GM19372 (cell line): ENCODE measurements around the gene ITGAE.
A peak's percentile ranks its signal among the peaks of the same experiment; 100 is the strongest.
"Not testable (repeated sequence)": the region's sequence is repeated elsewhere in the genome, so short reads cannot be mapped to it uniquely, and the experiment has no call there.

ENCODE experiments used
- ATAC-seq: cut with Tn5 transposase; IDR thresholded peaks from one replicate; pipeline ENCODE4 v1.9.1; 2021; ENCODE audit warnings: mild to moderate bottlenecking, low read depth, moderate library complexity; ENCODE audit not compliant: unreplicated experiment

Gene ITGAE

GRCh38 chr17:3796822-3797170 is 4.2 kb downstream of the ITGAE start:
- ATAC-seq, result peak; percentile 31

GRCh38 chr17:3796110-3796821 is 4.7 kb downstream of the ITGAE start:
- peak; percentile 69 for ATAC-seq

GRCh38 chr17:3795390-3796102 is 5.4 kb downstream of the ITGAE start:
- ATAC-seq, result no peak

DNA sequence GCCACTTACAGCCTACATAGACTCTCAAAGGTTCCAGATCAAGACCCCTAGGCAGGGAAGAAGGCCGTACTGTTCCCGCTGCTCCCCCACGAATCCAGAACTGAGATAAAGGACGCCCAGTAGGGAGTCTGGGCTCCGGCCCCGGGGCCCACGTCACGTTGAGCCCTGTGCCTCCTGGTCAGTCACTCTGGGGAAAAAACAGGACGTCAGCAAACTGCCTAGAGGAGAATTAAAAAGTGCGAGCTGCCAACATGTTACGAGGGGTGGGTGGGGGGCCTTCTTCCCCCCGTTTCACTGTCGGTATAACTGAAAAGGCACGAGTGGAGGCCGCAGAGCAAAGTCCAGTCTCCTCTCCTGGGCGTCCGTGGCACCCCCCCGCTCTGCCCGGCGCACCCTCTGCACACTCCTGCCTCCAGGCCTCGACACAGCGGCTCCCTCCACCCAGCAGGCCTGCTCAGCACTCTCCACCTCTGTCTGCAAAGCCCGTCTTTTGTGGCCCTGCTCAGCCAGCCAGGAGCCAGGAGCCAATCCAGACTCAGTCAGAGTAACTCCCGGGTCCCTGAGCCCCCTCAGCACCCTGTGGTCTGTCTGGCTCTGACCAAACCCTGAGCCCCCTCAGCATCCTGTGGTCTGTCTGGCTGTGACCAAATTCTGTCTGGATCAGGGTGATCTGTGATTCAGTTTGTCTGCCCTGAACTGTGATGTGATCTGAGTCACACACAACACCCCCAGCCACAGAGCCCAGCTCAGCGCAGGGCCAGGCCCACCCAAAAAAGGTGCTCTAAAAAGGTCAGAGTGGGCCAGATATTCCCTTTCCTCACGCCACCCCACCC is 6.2 kb downstream of the ITGAE start:
- no peak for ATAC-seq

DNA sequence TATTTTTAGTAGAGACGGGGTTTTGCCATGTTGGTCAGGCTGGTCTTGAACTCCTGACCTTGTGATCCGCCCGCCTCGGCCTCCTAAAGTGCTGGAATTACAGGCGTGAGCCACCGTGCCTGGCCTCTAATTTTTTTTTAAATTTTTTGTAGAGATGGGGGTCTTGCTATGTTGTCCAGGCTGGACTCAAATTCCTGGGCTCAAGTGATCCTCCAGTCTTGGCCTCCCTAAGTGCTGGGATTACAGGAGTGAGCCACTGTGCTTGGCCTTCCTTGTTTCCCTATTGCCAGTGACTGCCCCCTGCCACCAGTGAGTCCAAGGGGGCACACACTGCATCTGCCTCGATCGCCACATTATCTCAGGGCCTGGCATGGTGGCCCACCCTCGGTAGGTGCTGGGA is 6.8 kb downstream of the ITGAE start:
- ATAC-seq, result not testable (repeated sequence)

GRCh38 chr17:3793258-3793657 is 7.7 kb downstream of the ITGAE start:
- not testable (repeated sequence) for ATAC-seq

GRCh38 chr17:3792481-3792880 is 8.5 kb downstream of the ITGAE start:
- no peak for ATAC-seq

DNA sequence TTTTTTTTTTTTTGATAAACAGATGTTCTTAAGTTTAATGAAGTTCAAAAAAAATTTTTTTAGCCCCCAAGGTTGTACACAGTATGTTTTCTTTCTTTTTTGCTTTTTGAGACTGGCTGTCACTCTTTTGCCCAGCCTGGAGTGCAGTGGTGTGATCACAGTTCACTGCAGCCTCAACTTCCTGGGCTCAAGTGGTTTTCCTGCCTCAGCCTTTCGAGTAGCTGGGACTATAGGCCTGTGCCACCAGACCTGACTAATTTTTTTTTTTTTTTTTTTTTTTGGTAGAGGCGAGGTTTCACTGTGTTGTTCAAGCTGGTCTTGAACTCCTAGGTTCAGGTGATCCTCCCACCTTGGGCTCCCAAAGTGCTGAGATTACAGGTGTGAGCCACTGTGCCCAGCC is 12.8 kb downstream of the ITGAE start:
- no peak for ATAC-seq

- not testable (repeated sequence) for ATAC-seq
Measured at GRCh38 chr17:3785323-3785722, 15.7 kb downstream of the ITGAE start.

DNA sequence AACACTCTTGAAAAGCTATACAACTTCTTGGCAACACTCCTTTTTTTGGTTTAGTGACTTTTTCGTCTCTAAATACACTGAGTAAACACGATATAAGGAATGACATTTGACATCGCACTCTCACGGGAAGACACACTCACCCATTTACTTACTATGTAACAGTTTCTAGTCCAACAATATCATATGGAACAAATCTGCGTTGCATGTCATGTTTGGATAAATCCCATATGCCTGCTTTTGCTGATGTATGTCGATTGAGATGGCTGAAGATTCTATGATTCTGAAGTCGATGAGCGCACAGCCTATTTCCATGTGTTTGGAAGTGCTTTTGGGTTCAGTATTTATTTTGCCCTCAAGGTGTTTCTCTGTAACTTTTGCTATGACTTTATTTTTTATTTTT is 18.2 kb downstream of the ITGAE start:
- no peak for ATAC-seq

- no peak for ATAC-seq
Measured at GRCh38 chr17:3780986-3781385, 20.0 kb downstream of the ITGAE start.

GRCh38 chr17:3777366-3778120 is 23.4 kb downstream of the ITGAE start:
- no peak for ATAC-seq

- no peak for ATAC-seq
Measured at GRCh38 chr17:3773966-3774365, 27.0 kb downstream of the ITGAE start.

GRCh38 chr17:3773511-3773910 is 27.5 kb downstream of the ITGAE start:
- no peak for ATAC-seq

GRCh38 chr17:3772764-3773163 is 28.2 kb downstream of the ITGAE start:
- no peak for ATAC-seq

- ATAC-seq, result no peak
Measured at GRCh38 chr17:3771140-3771539, 29.8 kb downstream of the ITGAE start.

DNA sequence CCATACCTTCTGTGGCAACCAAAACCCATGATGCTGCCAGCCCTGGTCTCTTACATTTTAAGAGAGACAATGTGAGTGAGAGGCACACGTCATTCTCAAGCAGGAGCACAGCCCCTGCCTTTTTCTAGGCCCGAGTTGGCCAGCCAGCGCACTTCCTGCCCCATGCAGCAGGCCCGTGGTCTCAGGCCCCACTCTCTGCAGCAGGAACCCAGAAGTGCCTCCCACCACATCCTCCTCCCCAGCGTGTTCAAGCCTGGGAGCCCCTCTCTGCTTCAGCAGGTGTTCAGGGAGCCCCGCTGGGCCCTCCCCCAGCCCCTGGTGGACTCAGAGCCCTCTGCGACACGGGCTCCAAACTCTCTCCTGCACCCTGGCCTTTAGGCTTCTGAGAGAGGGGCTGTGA is 30.5 kb downstream of the ITGAE start:
- ATAC-seq, result no peak

DNA sequence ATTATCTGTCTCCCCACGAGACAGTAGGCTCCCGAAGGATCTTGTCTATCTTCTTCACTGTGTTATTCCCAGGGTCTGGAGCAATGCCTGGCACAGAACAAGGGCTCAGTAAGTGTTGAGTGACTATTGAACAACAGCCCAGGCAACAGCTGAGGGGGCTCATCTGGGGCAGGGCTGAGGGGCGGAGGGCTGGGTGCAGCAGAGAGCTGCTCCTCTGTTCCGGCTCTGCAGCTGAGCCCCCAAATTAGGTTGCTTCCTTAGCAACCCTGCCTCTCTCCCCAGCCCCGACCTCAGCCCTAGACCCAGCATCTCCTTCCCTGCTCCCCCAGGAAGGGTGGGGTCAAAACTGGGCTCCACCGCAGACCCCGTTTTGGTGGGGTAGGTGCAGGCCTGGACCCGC is 32.2 kb downstream of the ITGAE start:
- no peak for ATAC-seq

DNA sequence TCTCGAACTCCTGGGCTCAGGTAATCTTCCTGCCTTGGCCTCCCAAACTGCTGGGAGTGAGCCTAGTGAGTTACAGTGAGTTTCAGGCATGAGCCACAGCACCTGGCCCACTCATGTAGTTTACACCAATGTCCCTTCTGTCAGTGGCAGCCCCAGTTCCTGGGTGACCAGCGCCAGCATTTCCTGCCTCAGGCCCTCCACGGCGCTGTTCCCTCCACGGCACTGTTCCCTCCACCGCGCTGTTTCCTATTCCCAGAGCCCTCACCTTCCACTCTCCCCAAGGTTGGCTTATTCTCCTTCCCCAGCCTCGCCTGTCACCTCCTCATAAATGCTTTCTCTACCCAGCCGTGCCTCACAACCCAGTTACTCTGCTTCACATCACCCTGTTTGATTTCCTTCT is 32.6 kb downstream of the ITGAE start:
- ATAC-seq, result no peak

GRCh38 chr17:3766779-3767178 is 34.2 kb downstream of the ITGAE start:
- ATAC-seq, result no peak

DNA sequence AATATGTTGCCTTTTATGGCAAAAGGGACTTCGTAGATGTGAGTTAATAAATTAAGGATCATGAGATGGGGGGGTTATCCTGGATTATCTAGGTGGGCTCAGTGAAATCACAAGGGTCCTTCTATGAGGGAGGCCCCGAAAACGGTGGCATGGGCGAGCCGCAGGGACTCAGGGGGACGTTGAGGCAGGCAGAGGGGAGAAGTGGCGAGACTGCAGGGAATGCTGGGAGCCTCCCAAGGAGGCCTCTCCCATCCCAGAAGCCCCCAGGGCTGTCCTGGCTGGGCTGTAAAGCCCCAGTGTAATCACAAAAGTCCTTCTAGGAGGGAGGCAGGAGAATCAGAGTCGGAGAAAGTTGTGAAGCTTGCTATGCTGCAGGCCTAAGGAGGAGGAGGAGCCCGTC is 35.0 kb downstream of the ITGAE start:
- no peak for ATAC-seq
